HepG2 (cell line): ENCODE data around the gene VPS18. TPM values are rescaled to one million over a fixed set of nuclear protein-coding genes. Genes with fewer than 3 reads are reported as not detected.

Experiments
- MEIS1 ChIP-seq: sonication (generic); formaldehyde crosslinking; IDR thresholded peaks from 2 replicates; pipeline ENCODE4 v1.9.0; 2021; ENCODE audit warnings: mild to moderate bottlenecking, missing genetic modification reagents, moderate library complexity, borderline replicate concordance
- NFIB ChIP-seq: sonication (generic); formaldehyde crosslinking; IDR thresholded peaks from 2 replicates; pipeline ENCODE4 v1.9.0; 2021; ENCODE audit warnings: missing genetic modification reagents, mild to moderate bottlenecking, borderline replicate concordance
- SALL1 ChIP-seq: sonication (generic); formaldehyde crosslinking; IDR thresholded peaks from 2 replicates; pipeline ENCODE4 v1.8.0; 2022; ENCODE audit warnings: mild to moderate bottlenecking, missing genetic modification reagents
- ZNF724P ChIP-seq: sonication (generic); formaldehyde crosslinking; IDR thresholded peaks from 2 replicates; pipeline ENCODE4 v1.8.0; 2022; ENCODE audit warnings: missing genetic modification reagents, borderline replicate concordance
- polyA plus RNA-seq, 8 experiments: library from polyadenylated mRNA; depleted of rRNA in 3 of 8; stranded (reverse) in 7 of 8; unstranded in 1 of 8; fragments of >200 nt; fragmentation: Illumina TruSeq in 4 of 8; extraction: Trizol in 4 of 8; gene quantifications; 2 replicates each; pipeline versions ENCODE4 v1.2.1 to v1.2.3, GENCODE V29; 2011 to 2016; ENCODE audit warnings: low read depth in 4 of 8, missing spikeins in 1 of 8, mixed read lengths in 1 of 8; ENCODE audit not compliant: insufficient read depth in 1 of 8
- total RNA-seq, 5 experiments: library from RNA; depleted of rRNA; stranded (reverse); fragments of >200 nt; fragmentation: Illumina TruSeq; extraction: Trizol; gene quantifications; 2 replicates each; pipeline ENCODE4 v1.2.3, GENCODE V29; 2016; ENCODE audit warnings: low read depth in 1 of 5
- TF ChIP-seq, protein P1 (sequence below), 2 experiments: fragments of 450-650 bp in 1 of 2; sonication (generic) in 1 of 2; formaldehyde crosslinking in 1 of 2; IDR thresholded peaks; 2 replicates each; pipeline versions ENCODE4 v1.6.1 to v1.8.0; 2016 to 2022; ENCODE audit warnings: antibody characterized with exemption in 1 of 2, mild to moderate bottlenecking in 1 of 2, missing genetic modification reagents in 1 of 2
- TF ChIP-seq, protein P2 (sequence below): sonication (generic); formaldehyde crosslinking; IDR thresholded peaks from 2 replicates; pipeline ENCODE4 v1.4.0; 2020; ENCODE audit warnings: mild to moderate bottlenecking, low read depth, missing genetic modification reagents
- TF ChIP-seq, protein P3 (sequence below): IDR thresholded peaks from 2 replicates; pipeline ENCODE4 v1.6.1; 2016
- TF ChIP-seq, protein P4 (sequence below): fragments of 450-650 bp; IDR thresholded peaks from 2 replicates; pipeline ENCODE4 v1.6.1; 2016
- TF ChIP-seq, protein P5 (sequence below): IDR thresholded peaks from 2 replicates; pipeline ENCODE4 v1.4.0; 2020; ENCODE audit warnings: mild to moderate bottlenecking, missing genetic modification reagents

Gene VPS18
- total and polyA plus RNA-seq, 2 of the 13 experiments (the other 11 are each of a cell fraction or from before 2014, with no cell fraction given), result 5.8 to 17.0 TPM

DNA sequence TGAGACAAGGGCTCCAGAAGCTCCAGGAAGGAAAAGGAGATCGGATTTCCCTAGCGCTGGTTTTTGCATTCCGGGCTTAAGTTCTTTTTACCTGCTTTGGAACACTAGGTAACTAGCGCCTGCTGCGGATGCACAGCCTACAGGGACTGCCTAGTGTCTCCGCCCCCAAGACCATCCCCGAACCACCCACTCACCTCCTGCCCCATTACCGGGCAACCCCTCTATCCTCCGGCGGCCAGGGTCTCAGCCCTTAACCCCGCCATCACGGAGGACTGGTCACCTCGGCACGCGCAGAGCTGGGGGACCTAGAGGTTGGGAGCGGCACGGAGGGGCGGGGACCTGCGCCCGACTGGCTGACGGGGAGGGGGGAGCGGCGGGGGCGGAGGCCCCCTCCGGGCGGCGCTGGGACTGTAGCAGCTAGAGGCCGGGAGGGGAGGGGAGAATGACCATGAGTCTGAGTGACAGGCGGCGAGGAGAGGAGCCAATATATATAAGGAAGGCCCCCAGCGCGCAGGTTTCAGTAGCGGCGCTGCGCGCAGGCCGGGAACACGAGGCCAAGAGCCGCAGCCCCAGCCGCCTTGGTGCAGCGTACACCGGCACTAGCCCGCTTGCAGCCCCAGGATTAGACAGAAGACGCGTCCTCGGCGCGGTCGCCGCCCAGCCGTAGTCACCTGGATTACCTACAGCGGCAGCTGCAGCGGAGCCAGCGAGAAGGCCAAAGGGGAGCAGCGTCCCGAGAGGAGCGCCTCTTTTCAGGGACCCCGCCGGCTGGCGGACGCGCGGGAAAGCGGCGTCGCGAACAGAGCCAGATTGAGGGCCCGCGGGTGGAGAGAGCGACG is 34.8 kb downstream of the VPS18 start, which contains the start of gene DLL4 (continued):
- TF ChIP-seq, protein P1, sequence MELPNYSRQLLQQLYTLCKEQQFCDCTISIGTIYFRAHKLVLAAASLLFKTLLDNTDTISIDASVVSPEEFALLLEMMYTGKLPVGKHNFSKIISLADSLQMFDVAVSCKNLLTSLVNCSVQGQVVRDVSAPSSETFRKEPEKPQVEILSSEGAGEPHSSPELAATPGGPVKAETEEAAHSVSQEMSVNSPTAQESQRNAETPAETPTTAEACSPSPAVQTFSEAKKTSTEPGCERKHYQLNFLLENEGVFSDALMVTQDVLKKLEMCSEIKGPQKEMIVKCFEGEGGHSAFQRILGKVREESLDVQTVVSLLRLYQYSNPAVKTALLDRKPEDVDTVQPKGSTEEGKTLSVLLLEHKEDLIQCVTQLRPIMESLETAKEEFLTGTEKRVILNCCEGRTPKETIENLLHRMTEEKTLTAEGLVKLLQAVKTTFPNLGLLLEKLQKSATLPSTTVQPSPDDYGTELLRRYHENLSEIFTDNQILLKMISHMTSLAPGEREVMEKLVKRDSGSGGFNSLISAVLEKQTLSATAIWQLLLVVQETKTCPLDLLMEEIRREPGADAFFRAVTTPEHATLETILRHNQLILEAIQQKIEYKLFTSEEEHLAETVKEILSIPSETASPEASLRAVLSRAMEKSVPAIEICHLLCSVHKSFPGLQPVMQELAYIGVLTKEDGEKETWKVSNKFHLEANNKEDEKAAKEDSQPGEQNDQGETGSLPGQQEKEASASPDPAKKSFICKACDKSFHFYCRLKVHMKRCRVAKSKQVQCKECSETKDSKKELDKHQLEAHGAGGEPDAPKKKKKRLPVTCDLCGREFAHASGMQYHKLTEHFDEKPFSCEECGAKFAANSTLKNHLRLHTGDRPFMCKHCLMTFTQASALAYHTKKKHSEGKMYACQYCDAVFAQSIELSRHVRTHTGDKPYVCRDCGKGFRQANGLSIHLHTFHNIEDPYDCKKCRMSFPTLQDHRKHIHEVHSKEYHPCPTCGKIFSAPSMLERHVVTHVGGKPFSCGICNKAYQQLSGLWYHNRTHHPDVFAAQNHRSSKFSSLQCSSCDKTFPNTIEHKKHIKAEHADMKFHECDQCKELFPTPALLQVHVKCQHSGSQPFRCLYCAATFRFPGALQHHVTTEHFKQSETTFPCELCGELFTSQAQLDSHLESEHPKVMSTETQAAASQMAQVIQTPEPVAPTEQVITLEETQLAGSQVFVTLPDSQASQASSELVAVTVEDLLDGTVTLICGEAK (IDR thresholded peaks at IDR 0.05), result no peak
- TF ChIP-seq, protein P1 (CRISPR knock-in tag; IDR thresholded peaks at IDR 0.05), result no peak
- peak; percentile 63; the same call in 1 of the 2 replicates for TF ChIP-seq ZNF724P (CRISPR knock-in tag)
- TF ChIP-seq, protein P2, sequence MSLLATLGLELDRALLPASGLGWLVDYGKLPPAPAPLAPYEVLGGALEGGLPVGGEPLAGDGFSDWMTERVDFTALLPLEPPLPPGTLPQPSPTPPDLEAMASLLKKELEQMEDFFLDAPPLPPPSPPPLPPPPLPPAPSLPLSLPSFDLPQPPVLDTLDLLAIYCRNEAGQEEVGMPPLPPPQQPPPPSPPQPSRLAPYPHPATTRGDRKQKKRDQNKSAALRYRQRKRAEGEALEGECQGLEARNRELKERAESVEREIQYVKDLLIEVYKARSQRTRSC (CRISPR knock-in tag), result no peak
- TF ChIP-seq NFIB, result no peak
- TF ChIP-seq MEIS1 (CRISPR knock-in tag), result no peak
- TF ChIP-seq, protein P3, sequence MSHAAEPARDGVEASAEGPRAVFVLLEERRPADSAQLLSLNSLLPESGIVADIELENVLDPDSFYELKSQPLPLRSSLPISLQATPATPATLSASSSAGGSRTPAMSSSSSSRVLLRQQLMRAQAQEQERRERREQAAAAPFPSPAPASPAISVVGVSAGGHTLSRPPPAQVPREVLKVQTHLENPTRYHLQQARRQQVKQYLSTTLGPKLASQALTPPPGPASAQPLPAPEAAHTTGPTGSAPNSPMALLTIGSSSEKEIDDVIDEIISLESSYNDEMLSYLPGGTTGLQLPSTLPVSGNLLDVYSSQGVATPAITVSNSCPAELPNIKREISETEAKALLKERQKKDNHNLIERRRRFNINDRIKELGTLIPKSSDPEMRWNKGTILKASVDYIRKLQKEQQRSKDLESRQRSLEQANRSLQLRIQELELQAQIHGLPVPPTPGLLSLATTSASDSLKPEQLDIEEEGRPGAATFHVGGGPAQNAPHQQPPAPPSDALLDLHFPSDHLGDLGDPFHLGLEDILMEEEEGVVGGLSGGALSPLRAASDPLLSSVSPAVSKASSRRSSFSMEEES, result no peak
- TF ChIP-seq, protein P4, sequence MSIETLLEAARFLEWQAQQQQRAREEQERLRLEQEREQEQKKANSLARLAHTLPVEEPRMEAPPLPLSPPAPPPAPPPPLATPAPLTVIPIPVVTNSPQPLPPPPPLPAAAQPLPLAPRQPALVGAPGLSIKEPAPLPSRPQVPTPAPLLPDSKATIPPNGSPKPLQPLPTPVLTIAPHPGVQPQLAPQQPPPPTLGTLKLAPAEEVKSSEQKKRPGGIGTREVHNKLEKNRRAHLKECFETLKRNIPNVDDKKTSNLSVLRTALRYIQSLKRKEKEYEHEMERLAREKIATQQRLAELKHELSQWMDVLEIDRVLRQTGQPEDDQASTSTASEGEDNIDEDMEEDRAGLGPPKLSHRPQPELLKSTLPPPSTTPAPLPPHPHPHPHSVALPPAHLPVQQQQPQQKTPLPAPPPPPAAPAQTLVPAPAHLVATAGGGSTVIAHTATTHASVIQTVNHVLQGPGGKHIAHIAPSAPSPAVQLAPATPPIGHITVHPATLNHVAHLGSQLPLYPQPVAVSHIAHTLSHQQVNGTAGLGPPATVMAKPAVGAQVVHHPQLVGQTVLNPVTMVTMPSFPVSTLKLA, result no peak
- TF ChIP-seq, protein P5, sequence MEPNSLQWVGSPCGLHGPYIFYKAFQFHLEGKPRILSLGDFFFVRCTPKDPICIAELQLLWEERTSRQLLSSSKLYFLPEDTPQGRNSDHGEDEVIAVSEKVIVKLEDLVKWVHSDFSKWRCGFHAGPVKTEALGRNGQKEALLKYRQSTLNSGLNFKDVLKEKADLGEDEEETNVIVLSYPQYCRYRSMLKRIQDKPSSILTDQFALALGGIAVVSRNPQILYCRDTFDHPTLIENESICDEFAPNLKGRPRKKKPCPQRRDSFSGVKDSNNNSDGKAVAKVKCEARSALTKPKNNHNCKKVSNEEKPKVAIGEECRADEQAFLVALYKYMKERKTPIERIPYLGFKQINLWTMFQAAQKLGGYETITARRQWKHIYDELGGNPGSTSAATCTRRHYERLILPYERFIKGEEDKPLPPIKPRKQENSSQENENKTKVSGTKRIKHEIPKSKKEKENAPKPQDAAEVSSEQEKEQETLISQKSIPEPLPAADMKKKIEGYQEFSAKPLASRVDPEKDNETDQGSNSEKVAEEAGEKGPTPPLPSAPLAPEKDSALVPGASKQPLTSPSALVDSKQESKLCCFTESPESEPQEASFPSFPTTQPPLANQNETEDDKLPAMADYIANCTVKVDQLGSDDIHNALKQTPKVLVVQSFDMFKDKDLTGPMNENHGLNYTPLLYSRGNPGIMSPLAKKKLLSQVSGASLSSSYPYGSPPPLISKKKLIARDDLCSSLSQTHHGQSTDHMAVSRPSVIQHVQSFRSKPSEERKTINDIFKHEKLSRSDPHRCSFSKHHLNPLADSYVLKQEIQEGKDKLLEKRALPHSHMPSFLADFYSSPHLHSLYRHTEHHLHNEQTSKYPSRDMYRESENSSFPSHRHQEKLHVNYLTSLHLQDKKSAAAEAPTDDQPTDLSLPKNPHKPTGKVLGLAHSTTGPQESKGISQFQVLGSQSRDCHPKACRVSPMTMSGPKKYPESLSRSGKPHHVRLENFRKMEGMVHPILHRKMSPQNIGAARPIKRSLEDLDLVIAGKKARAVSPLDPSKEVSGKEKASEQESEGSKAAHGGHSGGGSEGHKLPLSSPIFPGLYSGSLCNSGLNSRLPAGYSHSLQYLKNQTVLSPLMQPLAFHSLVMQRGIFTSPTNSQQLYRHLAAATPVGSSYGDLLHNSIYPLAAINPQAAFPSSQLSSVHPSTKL (CRISPR knock-in tag), result peak; percentile 2; the same call in 1 of the 2 replicates
- 0 out of 2 replicates have a peak, but pooled peaks have one; percentile 6 for TF ChIP-seq SALL1 (CRISPR knock-in tag)
